Keratinocyte (primary cell): ENCODE measurements around the gene TTC24.

ENCODE experiments used
- CTCF ChIP-seq, 3 experiments: IDR thresholded peaks in 1 of 3; conservative IDR thresholded peaks in 1 of 3; optimal IDR thresholded peaks in 1 of 3; 2 replicates in 2 of 3; 3 replicates in 1 of 3; pipeline versions ENCODE3 to v1.5.1; 2011; ENCODE audit warnings: low read length in 3 of 3, mild to moderate bottlenecking in 3 of 3, moderate library complexity in 2 of 3, control low read depth in 1 of 3, inconsistent platforms in 1 of 3; ENCODE audit not compliant: insufficient read depth in 2 of 3; ENCODE audit errors: extremely low read depth in 1 of 3
- EZH2 ChIP-seq: IDR thresholded peaks from one replicate; pipeline ENCODE4 v1.6.1; 2012; ENCODE audit warnings: inconsistent platforms, mild to moderate bottlenecking, low read length, moderate library complexity

GRCh38 chr1:156586892-156587477 lies 7.5 kb downstream of the TTC24 start:
- TF ChIP-seq CTCF (optimal IDR thresholded peaks at IDR 0.05 in 1 of 3, IDR thresholded peaks at IDR 0.05 in 1 of 3, conservative IDR thresholded peaks at IDR 0.05 in 1 of 3; ENCODE audit: extremely low read depth in 1 of 3, insufficient read depth in 2 of 3, low read length in 3 of 3) = no peak
- no peak for TF ChIP-seq EZH2
